Astrocyte of the hippocampus (primary cell): ENCODE data around the gene FOXN1.
"Not testable (repeated sequence)": the region's sequence is repeated elsewhere in the genome, so short reads cannot be mapped to it uniquely, and the experiment has no call there.

Experiments
- DNase-seq: peaks from one replicate; pipeline ENCODE4 v3.0.0; 2011; ENCODE audit warnings: low read depth, low spot score

FOXN1 gene

DNA sequence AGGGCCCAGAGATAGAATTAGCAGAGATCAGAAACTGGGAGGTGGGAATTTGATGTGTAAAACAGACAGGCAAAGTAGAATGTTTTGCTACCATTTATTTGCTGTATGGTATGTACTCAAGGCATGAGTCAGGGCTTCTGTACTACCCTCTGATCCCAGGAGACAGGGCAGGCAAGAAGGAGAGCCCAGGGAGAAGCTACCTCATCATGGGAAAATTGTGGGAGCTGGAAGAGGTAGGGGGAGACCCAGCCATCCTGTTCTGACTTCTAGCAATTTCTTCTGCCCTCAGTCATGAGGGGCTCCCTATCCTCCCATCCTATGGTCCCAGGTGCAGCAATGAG is 66.9 kb downstream of the FOXN1 start:
- no peak for DNase-seq

DNA sequence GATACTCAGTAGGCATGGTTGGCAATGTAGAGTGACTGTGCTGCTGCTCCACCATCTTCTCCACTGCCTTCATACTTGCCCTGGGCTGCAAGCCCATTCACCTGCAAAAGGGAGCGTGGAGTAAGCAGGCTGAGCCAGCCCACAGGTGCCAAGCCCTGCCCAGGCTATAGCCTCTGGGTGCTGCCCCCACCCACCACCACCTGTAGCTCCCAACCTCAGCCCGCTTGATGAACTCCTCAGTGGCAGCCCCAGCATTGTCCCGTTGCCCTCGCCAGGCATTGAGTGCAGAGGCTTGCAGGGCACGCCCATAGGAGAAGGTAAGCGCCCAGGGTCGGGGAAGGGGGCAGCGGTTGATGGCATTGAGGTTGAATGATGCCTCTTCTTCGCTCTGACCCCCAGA is 67.4 kb downstream of the FOXN1 start:
- DNase-seq: no peak

DNA sequence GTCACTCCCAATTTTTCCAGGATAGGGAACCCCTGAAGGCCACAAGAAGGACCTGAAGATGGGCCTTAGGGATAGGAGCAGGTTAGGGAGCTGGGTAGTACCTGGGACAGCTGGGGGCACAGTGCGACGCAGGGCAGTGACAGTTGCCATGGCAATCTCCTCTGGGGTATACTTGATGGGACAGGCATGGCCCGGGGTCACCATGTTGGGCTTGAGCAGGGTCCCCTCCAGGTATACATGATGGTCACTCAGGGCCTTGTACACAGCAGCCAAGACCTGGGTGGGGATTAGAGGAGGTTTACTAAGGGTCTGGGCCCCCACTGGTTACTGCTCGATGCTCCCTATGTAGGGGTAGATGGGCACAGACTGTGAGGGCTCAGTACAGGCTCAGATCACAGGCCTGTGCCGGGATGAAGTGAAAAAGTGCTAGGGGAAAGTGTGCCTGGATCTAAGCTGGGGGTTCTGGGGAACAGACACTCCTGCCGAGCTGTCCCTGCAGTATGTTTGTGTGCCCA is 67.9 kb downstream of the FOXN1 start:
- no peak for DNase-seq

DNA sequence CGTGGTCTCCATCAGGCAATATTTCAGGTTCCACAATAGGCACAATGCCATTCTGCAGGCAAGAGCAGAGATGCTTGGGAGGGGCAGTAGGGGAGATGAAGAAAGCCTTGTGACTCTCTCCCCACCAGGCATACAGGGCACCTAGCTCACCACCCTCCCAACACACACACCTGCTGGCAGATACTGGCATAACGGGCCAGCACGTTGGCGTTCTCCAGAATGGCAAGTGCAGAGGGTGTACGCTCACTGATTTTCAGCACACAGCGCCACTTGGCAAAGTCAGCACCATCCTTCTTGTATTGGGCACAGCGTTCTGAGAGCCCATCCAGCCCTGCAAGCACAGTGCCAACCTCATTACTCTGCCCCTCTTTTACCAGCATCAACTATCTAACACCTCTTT is 68.4 kb downstream of the FOXN1 start:
- DNase-seq: no peak

DNA sequence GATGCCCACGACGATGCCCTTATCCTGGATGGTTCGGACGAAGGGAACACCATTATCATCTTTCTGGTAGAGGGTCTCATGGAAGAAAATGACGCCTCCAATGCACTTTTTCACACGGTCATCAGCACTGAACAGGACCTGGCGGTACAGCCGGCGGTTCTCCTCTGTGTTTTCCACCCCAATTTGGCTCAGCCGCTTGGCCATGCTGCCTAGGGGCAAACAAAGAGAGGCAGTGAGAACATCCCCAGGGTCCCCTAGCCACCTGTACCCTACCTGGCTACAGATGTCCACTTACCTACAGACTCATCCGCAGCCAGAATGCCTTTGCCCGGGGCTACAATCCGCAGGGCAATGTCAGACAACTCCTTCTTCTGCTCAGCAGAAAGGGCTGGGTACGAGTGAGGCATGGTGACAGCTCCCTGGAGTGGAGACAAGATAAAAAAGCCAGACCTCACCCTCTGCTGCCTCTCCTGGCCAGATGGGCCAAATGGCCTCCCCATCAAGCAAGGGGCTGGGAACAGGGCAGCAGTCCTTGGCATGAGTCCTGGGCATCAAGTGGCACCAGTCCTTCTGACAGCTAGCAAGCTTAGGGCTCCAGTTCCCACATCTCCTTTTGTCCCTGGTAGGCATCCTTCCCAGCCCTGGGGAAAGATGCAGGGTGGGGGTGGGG is 69.1 kb downstream of the FOXN1 start:
- DNase-seq: no peak

DNA sequence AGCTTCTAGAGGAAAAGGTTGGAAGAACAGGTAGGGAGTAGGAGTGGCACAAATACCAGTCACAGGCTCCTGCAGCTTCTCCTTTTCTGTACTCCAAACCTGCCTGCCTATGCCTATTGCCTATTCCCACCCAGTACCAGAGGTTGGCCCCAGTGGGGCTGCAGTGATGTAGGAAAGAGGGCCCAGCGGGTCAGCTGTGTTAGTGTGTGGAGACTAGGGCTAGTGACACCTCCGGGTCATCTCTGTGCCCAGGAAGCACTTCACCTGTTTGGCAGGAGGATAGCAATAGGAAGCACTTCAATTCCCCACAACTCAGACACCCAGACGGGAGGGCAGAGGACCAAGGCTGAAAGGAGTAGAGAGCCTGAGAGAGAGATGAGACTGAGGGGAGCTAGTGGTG is 69.9 kb downstream of the FOXN1 start:
- DNase-seq: not testable (repeated sequence)

DNA sequence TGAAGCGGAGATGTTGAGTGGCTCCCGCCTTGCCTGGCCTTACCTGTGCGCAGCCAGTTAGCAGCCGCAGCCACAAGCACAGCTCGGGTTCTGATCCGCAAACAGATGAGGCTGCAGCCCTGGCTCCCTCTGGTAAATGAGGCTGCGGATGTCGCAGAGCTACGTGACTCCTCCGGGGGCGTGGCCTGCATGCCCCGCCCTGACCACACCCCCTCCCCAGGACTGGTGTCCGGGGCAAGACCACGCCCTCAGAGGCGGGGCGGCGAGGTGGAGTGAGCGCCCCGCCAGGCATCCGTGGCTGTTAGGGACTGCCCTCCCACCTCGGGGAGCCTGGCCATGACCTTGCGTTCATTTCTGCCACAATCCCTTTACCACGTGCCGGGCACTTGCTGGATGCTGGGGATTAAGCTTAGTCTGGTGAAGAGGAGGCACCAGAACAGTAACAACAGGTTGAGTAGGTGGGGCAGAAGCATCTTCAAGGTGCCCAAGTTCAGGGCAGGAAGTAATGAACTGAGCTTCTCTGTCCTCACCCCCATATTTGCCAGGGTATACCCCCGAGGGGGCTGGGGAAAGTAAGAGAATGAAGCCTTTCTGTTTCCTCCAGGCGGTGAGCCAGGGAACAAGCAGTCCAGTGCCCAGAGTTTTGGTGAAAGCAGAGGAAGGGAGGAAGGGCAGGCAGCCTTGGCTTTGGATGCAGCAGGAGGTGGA is 70.8 kb downstream of the FOXN1 start, which contains the start of gene ALDOC:
ALDOC (minus strand) TSS at position 138 of the 708 bp plus-strand sequence. CDS start 1,363 bp downstream, outside the sequence.
- peak; percentile 94 for DNase-seq

DNA sequence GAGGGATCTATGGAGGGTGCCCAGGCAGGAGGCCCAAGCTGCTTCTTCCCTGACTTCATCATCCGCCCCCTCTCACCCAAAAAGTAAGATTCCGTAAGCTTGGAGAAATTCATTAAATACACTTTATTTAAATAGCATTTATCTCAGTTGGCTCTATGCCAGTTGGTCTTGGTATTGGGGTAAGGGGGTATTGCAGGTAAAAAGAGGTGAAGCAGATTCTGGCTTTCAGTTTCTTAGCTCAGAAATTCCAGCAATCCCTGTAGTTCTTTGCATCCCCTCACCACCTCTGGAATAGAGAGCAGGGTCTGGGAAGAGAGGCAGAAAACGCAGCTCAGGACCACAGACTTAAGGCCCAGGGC is 71.3 kb downstream of the FOXN1 start:
- DNase-seq: no peak

DNA sequence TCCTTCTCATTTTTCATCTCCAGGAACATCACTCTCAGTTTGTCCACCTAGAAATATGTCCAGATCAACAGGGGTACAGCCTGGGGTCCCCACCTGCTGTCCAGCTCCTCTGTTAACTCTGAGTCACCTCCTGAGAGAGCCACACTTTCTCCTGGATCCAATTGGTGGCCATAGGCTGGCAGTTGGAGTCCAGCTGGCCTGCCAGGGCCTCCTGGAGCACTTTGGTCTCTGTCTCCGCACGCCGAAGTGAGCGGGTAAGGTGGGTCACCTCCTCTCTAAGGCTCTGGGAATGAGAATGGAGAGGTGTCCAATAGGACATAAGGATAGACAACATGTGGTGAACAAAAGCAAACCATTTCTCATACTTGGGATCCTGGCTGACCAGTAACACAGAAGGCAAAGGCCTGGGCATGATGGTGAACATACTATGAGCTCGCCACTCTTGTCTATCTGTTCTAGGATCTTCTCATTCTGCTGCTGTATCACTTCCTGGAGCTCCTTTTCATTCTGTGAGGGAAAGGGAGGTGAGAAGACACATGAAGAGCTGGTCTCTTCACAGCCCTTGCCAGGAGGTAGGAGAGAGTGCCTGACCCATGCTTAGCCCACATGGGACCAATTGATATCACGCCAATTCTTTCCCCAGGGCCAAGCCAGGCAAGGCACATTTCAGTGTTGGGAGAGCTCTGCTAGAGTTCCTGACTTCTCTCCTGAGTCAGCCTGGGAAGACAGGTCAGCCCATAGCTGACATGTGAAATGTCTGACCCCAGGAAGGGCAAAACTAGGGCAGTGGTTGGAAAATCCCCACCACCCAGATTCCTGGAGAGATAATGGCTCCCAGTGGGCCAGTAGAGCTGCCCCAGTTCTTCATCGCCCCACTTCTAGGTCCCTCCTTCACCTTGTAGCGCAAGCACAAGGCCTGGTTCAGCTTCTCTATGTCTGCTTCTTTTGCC is 72.4 kb downstream of the FOXN1 start:
- no peak for DNase-seq

DNA sequence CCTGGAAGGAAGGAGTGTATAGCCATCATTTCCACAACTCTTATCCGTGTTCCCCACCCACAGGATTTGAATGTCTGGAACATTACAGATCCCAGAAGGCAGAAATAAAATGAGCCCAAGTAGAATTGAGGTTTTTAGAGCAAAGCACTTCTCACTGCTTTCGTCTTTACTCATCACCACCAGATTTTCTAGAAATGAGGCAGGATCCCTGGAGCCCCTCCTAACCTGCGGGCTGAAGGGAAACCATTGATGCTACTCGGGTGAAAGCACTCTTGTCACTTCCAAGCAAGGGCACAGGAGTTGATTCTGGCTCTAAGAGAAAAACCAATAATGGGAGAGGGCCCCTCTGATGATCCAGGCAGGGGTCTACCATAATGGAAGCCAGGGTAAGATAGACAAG is 73.4 kb downstream of the FOXN1 start:
- no peak for DNase-seq

DNA sequence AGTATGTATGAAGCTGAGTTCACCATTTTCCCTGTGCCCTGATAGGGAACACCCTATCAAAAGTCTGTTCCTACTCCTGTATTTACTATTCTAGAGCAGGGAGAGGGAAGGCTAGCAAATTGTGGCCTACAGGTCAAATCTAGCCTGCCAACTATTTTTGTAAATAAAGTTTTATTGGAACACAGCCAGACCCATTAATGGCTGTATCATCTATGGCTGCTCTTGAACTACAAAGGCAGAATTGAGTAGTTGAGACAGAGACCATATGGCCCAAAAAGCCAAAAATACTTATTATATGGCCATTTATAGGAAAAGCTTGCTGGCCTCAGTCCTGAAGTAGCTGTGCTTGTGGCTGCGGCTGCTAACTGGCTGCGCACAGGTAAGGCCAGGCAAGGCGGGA is 74.8 kb downstream of the FOXN1 start:
- no peak for DNase-seq

DNA sequence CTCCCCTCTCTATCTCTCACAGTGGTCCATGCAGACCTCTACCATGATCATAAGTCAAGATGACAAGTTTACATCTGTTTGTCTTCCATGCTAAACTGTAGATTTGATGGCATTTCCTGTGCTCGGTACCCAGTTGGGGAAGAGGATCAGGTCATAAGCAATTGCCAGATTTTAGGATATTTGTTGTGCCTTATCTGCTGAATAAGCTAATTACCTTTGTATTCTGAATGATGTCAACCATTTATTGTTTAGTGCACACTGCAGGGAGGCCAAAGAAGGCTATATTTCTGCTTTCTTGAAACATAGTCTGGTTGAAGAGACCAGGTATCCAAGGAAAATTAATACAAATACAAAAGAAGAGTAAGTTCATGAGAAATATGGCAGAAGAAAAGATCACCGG is 76.4 kb downstream of the FOXN1 start:
- no peak for DNase-seq

DNA sequence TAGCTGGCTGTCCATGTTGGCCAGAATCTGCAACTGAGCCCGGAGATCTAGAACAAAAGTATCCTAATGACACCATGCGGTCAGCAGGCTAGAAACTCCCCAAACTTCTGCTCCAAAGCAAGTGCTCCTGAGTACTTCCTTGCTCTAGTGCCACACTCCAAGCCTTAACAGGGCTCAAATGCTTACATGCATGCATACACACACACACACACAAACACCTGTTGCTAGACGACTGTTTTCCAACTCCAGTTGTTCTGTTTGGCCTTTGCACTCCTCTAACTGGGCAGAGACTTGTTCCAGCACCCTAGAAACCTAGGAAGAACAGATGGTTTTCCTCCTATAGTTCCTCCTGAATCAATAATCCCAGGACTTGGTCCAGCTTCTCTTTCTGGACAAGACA is 78.3 kb downstream of the FOXN1 start:
- DNase-seq: no peak

DNA sequence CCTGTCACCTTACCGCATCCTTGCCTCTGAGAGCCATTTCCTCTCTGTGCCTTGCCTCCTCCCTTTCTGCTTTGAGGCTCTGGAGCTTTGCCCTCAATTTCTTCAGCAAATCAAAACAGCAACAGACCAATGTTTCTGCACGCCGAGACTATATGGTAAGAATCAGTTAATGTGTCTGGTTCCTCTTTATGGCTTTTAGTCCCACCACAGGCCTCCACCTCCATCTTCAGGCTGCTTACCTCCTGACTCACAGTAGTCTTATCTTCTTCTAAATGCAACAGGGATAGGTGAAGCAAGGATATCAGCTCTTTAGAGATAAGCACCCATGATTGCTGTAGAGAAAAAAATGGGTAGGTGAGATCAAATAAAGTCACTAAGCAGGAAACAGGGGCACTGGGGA is 79.7 kb downstream of the FOXN1 start:
- DNase-seq: no peak
